OCI-LY1 (cell line): Measurements from ENCODE around the gene NUMB.

Source experiments
- H2AFZ ChIP-seq: fragments of 200-600 bp; sonication (generic), shearing (Covaris generic); 2 replicates; pipeline ENCODE4 v1.6.0; 2014; ENCODE audit warnings: antibody characterized with exemption, mild to moderate bottlenecking, low read length
- H3F3A ChIP-seq: fragments of 200-600 bp; sonication (generic), shearing (Covaris generic); 2 replicates; pipeline ENCODE4 v1.6.0; 2014; ENCODE audit warnings: mild to moderate bottlenecking, antibody characterized with exemption, low read length, moderate library complexity; ENCODE audit not compliant: insufficient read depth
- H3K27ac ChIP-seq: fragments of 200-600 bp; sonication (generic); 2 replicates; pipeline ENCODE4 v1.5.1; 2014; ENCODE audit warnings: low read length, mixed run types, mild to moderate bottlenecking, low read depth; ENCODE audit not compliant: poor library complexity, severe bottlenecking
- H3K27me3 ChIP-seq: fragments of 200-600 bp; sonication (generic); 2 replicates; pipeline ENCODE4 v1.6.0; 2014; ENCODE audit warnings: antibody characterized with exemption, mild to moderate bottlenecking, low read length, moderate library complexity; ENCODE audit not compliant: insufficient read depth
- H3K36me3 ChIP-seq: fragments of 200-600 bp; sonication (generic); 2 replicates; pipeline ENCODE4 v1.6.1; 2014; ENCODE audit warnings: mild to moderate bottlenecking, antibody characterized with exemption, low read length, moderate library complexity, mixed read lengths; ENCODE audit not compliant: insufficient read depth
- H3K4me1 ChIP-seq: fragments of 200-600 bp; sonication (generic); 2 replicates; pipeline ENCODE4 v1.5.1; 2014; ENCODE audit warnings: mild to moderate bottlenecking, low read length, moderate library complexity; ENCODE audit not compliant: insufficient read depth, severe bottlenecking
- H3K4me2 ChIP-seq: fragments of 200-600 bp; sonication (generic), shearing (Covaris generic); 2 replicates; pipeline ENCODE4 v1.6.1; 2014; ENCODE audit warnings: low read length
- H3K4me3 ChIP-seq: fragments of 200-600 bp; sonication (generic); 2 replicates; pipeline ENCODE4 v1.5.1; 2014; ENCODE audit warnings: low read length, low read depth, mild to moderate bottlenecking, mixed read lengths; ENCODE audit not compliant: poor library complexity, severe bottlenecking
- H3K79me2 ChIP-seq: fragments of 200-600 bp; shearing (Covaris generic); 2 replicates; pipeline ENCODE4 v1.6.1; 2016; ENCODE audit warnings: mixed run types, low read length, mixed read lengths; ENCODE audit not compliant: insufficient read depth
- H3K9ac ChIP-seq: fragments of 200-600 bp; sonication (generic), shearing (Covaris generic); 2 replicates; pipeline ENCODE4 v1.6.1; 2014; ENCODE audit warnings: mild to moderate bottlenecking, low read length, mixed read lengths
- H3K9me2 ChIP-seq: fragments of 200-600 bp; sonication (generic), shearing (Covaris generic); 2 replicates; pipeline ENCODE4 v1.6.1; 2014; ENCODE audit warnings: low read depth, mild to moderate bottlenecking, low read length, mixed read lengths
- H3K9me3 ChIP-seq: fragments of 200-600 bp; shearing (Covaris generic); 2 replicates; pipeline ENCODE4 v1.6.1; 2014; ENCODE audit warnings: low read length, mixed read lengths
- H4K20me1 ChIP-seq: fragments of 200-600 bp; sonication (generic), shearing (Covaris generic); 2 replicates; pipeline ENCODE4 v1.6.0; 2016; ENCODE audit warnings: mild to moderate bottlenecking, low read length; ENCODE audit not compliant: insufficient read depth
- CTCF ChIP-seq: fragments of 200-600 bp; sonication (generic), shearing (Covaris generic); IDR thresholded peaks from 2 replicates; pipeline ENCODE4 v1.5.1; 2017; ENCODE audit warnings: mild to moderate bottlenecking, antibody characterized with exemption, low read length, moderate library complexity, mixed read lengths
- EZH2 ChIP-seq: fragments of 200-600 bp; sonication (generic), shearing (Covaris generic); IDR thresholded peaks from 2 replicates; pipeline ENCODE4 v1.8.0; 2017; ENCODE audit warnings: borderline replicate concordance, mixed run types, mild to moderate bottlenecking, antibody characterized with exemption, low read length, moderate library complexity, mixed read lengths

The NUMB gene

GRCh38 chr14:73437206-73437605 is 21.1 kb downstream of the NUMB start:
- no peak overlapping the region for H2AFZ ChIP-seq
- no peak overlapping the region for H3K4me3 ChIP-seq
- no peaks in the 10 kb centered on the region for H3K9me2 ChIP-seq
- no peak overlapping the region for H3K27ac ChIP-seq
- TF ChIP-seq CTCF (no peak), EZH2 (no peak)
- no peaks in the 10 kb centered on the region for H3K36me3 ChIP-seq
- peaks cover 21% of the 10 kb centered on the region for H3K4me1 ChIP-seq
- H3K27me3 ChIP-seq, result no peaks in the 10 kb centered on the region
- no peaks in the 10 kb centered on the region for H4K20me1 ChIP-seq
- H3K9me3 ChIP-seq, result no peaks in the 10 kb centered on the region
- no peak overlapping the region for H3K4me2 ChIP-seq
- H3K79me2 ChIP-seq, result no peaks in the 10 kb centered on the region
- H3K9ac ChIP-seq, result no peak overlapping the region
- no peaks in the 10 kb centered on the region for H3F3A ChIP-seq

GRCh38 chr14:73432124-73432523 is 26.2 kb downstream of the NUMB start:
- H3K27me3 ChIP-seq, result no peaks in the 10 kb centered on the region
- no peaks in the 10 kb centered on the region for H3K9me3 ChIP-seq
- H3K9me2 ChIP-seq, result no peaks in the 10 kb centered on the region
- no peaks in the 10 kb centered on the region for H3K79me2 ChIP-seq
- no peaks in the 10 kb centered on the region for H3F3A ChIP-seq
- no peaks in the 10 kb centered on the region for H3K36me3 ChIP-seq
- no peak overlapping the region for H3K9ac ChIP-seq
- H3K27ac ChIP-seq, result no peak overlapping the region
- H3K4me3 ChIP-seq, result no peak overlapping the region
- TF ChIP-seq EZH2, result no peak
- no peak for TF ChIP-seq CTCF
- H3K4me1 ChIP-seq, result peaks cover 17% of the 10 kb centered on the region
- H4K20me1 ChIP-seq, result no peaks in the 10 kb centered on the region
- H2AFZ ChIP-seq, result no peak overlapping the region
- no peak overlapping the region for H3K4me2 ChIP-seq

GRCh38 chr14:73428353-73428824 is 30.0 kb downstream of the NUMB start:
- Histone ChIP-seq H3K4me2 (no peak overlapping the region), H3K9me2 (no peaks in the 10 kb centered on the region), H3K4me1 (peaks cover 45% of the 10 kb centered on the region), H3K27ac (peak overlapping the region; percentile 57), H3K4me3 (no peak overlapping the region), H3F3A (no peaks in the 10 kb centered on the region), H2AFZ (no peak overlapping the region), H3K9ac (no peak overlapping the region), H4K20me1 (no peaks in the 10 kb centered on the region), H3K79me2 (no peaks in the 10 kb centered on the region), H3K9me3 (no peaks in the 10 kb centered on the region), H3K36me3 (no peaks in the 10 kb centered on the region), H3K27me3 (no peaks in the 10 kb centered on the region)
- no peak for TF ChIP-seq CTCF
- TF ChIP-seq EZH2, result no peak
